DND-41 (cell line): ENCODE results near the gene MCTP2.

ENCODE experiments used
- EZH2 ChIP-seq: IDR thresholded peaks from 3 replicates; pipeline ENCODE4 v1.6.1; 2012; ENCODE audit warnings: borderline replicate concordance, low read depth, mild to moderate bottlenecking, moderate library complexity, low read length, inconsistent platforms; ENCODE audit not compliant: severe bottlenecking
- TF ChIP-seq, protein P1 (sequence below): IDR thresholded peaks from 2 replicates; pipeline ENCODE4 v1.5.1; 2012; ENCODE audit warnings: borderline replicate concordance, low read length, moderate library complexity, mild to moderate bottlenecking; ENCODE audit not compliant: poor library complexity, severe bottlenecking; ENCODE audit errors: extremely low read depth

DNA sequence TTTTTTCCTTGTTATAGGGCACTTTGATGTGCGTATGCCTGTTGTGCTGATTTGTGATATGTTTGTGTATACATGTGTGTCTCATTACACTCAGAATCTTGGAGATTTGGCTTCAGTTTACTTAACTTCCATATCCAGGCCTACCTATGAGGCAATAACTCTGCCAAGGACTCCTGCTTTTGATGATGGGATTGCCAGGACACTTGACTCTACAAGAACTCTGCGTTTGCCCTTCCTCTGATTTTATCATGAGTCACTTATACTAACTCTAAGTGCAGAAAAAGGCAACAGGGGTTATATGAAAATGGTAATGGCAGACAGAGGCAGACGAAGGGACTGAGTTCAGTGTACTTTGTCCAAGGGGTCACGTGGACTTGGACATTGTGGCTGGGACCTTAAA lies 33.6 kb downstream of the MCTP2 start:
- no peak for TF ChIP-seq EZH2
- TF ChIP-seq, protein P1, sequence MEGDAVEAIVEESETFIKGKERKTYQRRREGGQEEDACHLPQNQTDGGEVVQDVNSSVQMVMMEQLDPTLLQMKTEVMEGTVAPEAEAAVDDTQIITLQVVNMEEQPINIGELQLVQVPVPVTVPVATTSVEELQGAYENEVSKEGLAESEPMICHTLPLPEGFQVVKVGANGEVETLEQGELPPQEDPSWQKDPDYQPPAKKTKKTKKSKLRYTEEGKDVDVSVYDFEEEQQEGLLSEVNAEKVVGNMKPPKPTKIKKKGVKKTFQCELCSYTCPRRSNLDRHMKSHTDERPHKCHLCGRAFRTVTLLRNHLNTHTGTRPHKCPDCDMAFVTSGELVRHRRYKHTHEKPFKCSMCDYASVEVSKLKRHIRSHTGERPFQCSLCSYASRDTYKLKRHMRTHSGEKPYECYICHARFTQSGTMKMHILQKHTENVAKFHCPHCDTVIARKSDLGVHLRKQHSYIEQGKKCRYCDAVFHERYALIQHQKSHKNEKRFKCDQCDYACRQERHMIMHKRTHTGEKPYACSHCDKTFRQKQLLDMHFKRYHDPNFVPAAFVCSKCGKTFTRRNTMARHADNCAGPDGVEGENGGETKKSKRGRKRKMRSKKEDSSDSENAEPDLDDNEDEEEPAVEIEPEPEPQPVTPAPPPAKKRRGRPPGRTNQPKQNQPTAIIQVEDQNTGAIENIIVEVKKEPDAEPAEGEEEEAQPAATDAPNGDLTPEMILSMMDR, result no peak
